Psoas muscle (tissue), 8 donors: ENCODE results near the gene IDH2. TPM values are rescaled to one million over a fixed set of nuclear protein-coding genes. Genes with fewer than 3 reads are reported as not detected.

Experiments
- ATAC-seq, 4 donors: fragments of 200-7000 bp; cut with Tn5 transposase; one replicate each; pipeline ENCODE4 v1.9.1; 2020; ENCODE audit warnings: moderate library complexity in 3 of 4, mild to moderate bottlenecking in 2 of 4
- DNase-seq, 2 donors: peaks; one replicate each; pipeline ENCODE4 v3.0.0-alpha.2; 2020
- H3K27ac ChIP-seq: fragments of 200-600 bp; one replicate; pipeline ENCODE4 v1.8.0; 2022
- H3K27me3 ChIP-seq, 3 donors: fragments of 200-600 bp in 1 of 3; one replicate each; pipeline versions ENCODE4 v1.6.1 to v1.8.0; 2013 to 2022; ENCODE audit warnings: low read length in 2 of 3, mild to moderate bottlenecking in 2 of 3, moderate library complexity in 1 of 3; ENCODE audit not compliant: insufficient read depth in 3 of 3
- H3K36me3 ChIP-seq, 2 donors: fragments of 200-600 bp in 1 of 2; one replicate each; pipeline versions ENCODE4 v1.6.1 to v1.8.0; 2013 to 2022; ENCODE audit warnings: low read depth in 1 of 2, mild to moderate bottlenecking in 1 of 2, moderate library complexity in 1 of 2; ENCODE audit not compliant: insufficient read depth in 1 of 2
- H3K4me1 ChIP-seq: fragments of 200-600 bp; one replicate; pipeline ENCODE4 v1.8.0; 2022
- H3K4me3 ChIP-seq: fragments of 200-600 bp; one replicate; pipeline ENCODE4 v1.8.0; 2022; ENCODE audit warnings: mild to moderate bottlenecking
- H3K9me3 ChIP-seq: fragments of 200-600 bp; one replicate; pipeline ENCODE4 v1.8.0; 2022
- WGBS, 3 donors: extraction: QIAGEN DNeasy Blood & Tissue Kit; methylation state at CpG; one replicate each; pipeline versions ENCODE4 v1.1.6 to v1.1.7; 2013; 5-methylcytosine and 5-hydroxymethylcytosine counted together
- intact Hi-C, 2 donors: fragments of 100-400 bp; cut with DNase I; formaldehyde crosslinking; loops; one replicate each; pipeline versions ENCODE4 v1.11.0 to v1.14.2; 2022
- polyA plus RNA-seq, 3 donors: library from polyadenylated mRNA; stranded (reverse); fragments of 200-250 nt; gene quantifications; one replicate each; pipeline ENCODE4 v1.2.3, GENCODE V29; 2013
- total RNA-seq, 4 donors: library from RNA; stranded (reverse); fragmentation: NEBNext Ultra II Directional in 2 of 4; extraction: Animal tissue kit (Norgen Biotek cat#: 25700) in 2 of 4; gene quantifications; one replicate each; pipeline versions ENCODE4 v1.2.1 to v1.2.4, GENCODE V29; 2021 to 2023
- TF ChIP-seq, protein P1 (sequence below): fragments of 200-600 bp; IDR thresholded peaks from one replicate; pipeline ENCODE4 v1.8.0; 2022; ENCODE audit warnings: antibody characterized with exemption
- donor health status: healthy with polysubstance abuse.
- donor health status: DM: no; HTN: no; CAD: no; lungs with moderate emphysema.
- donor health status: Bipolar disorder and iron deficiency.
- donor health status: healthy.
- donor health status: DM: yes; HTN: yes; CAD: no.
- donor health status: DM: no; HTN: no; CAD: no.
- donor health status: DM: no; HTN: no; CAD: no.
- donor health status: DM: yes; HTN: yes; CAD: no.

The IDH2 gene
- total and polyA plus RNA-seq, 7 donors: 365 to 926 (median 695) TPM

- H3K27ac ChIP-seq: peak overlapping the region; percentile 100
These were observed 4.4 kb upstream of the IDH2 start for GRCh38 chr15:90106522-90107117.

DNA sequence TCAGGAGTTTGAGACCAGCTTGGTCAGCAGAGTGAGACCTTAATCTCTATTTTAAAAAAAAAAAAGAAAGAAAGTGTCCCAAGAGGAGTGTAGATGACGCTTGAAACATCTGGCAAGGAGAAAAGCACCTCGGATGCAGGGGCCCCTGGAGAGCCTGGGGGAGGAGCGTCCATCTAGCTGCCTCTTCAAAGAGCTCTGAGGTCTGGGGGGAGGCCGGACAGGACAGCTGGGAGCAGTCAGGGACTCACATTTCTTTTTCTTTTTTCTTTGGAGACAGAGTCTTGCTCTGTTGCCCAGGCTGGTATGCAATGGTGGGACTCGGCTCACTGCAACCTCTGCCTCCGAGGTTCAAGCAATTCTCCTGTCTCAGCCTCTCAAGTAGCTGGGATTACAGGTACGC, 3.3 kb upstream of the IDH2 start:
- intact Hi-C loops: no loop called here
- Histone ChIP-seq H3K27ac (peak overlapping the region; percentile 100), H3K9me3 (no peaks in the 10 kb centered on the region), H3K4me1 (peaks cover 42% of the 10 kb centered on the region), H3K4me3 (no peak overlapping the region), H3K27me3 (no peaks in the 10 kb centered on the region), H3K36me3 (no peaks in the 10 kb centered on the region)
- TF ChIP-seq, protein P1, sequence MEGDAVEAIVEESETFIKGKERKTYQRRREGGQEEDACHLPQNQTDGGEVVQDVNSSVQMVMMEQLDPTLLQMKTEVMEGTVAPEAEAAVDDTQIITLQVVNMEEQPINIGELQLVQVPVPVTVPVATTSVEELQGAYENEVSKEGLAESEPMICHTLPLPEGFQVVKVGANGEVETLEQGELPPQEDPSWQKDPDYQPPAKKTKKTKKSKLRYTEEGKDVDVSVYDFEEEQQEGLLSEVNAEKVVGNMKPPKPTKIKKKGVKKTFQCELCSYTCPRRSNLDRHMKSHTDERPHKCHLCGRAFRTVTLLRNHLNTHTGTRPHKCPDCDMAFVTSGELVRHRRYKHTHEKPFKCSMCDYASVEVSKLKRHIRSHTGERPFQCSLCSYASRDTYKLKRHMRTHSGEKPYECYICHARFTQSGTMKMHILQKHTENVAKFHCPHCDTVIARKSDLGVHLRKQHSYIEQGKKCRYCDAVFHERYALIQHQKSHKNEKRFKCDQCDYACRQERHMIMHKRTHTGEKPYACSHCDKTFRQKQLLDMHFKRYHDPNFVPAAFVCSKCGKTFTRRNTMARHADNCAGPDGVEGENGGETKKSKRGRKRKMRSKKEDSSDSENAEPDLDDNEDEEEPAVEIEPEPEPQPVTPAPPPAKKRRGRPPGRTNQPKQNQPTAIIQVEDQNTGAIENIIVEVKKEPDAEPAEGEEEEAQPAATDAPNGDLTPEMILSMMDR: no peak
- WGBS, 3 donors: 73 to 83% (median 79%) methylated on average over 7 of the region's 7 CpGs
- no peak for DNase-seq
- no peak for ATAC-seq

More at GRCh38 chr15:90106522-90107117, 4.4 kb upstream of the IDH2 start:
- peak; percentile 66 to 81 for DNase-seq
- intact Hi-C loops: loop anchor here in 1 of 2 donors (2.0 kb wide), 1 partner anchor 78 kb away; no protein-coding TSS in a partner anchor
- TF ChIP-seq, protein P1: no peak
- peak; percentile 71 to 79 (median 76) for ATAC-seq
- Histone ChIP-seq H3K9me3 (no peaks in the 10 kb centered on the region), H3K36me3 (no peaks in the 10 kb centered on the region), H3K4me3 (peak overlapping the region; percentile 15), H3K4me1 (peaks cover 34% of the 10 kb centered on the region), H3K27me3 (no peaks in the 10 kb centered on the region)
- 27 to 35% (median 29%) methylated on average over 7 of the region's 7 CpGs for WGBS, 3 donors

DNA sequence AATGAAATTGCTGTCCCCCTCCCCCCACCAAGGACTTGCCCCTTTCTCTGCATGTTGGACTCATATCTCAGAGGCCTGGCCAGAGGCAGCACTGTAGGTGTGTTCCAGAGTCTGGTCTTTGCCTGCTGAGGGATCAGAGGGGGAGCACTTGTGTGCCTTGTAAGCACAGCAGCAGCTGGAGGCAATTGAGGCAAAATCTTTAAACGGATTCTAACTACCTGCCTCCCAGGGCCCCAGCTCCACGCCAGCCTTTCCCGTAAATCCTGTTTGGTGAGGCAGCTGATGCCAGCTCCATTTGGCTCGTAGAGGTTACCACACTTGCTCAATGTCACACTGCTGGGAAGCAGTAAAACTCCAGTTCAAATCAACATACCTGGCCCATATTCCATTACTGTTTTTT, 2.3 kb upstream of the IDH2 start:
- DNase-seq: peak in 1 of 2 donors; percentile 63
- Histone ChIP-seq H3K27me3 (no peaks in the 10 kb centered on the region), H3K9me3 (no peaks in the 10 kb centered on the region), H3K27ac (peak overlapping the region; percentile 100), H3K36me3 (no peaks in the 10 kb centered on the region), H3K4me3 (peak overlapping the region; percentile 95), H3K4me1 (peaks cover 52% of the 10 kb centered on the region)
- WGBS, 3 donors: 33 to 53% (median 38%) methylated on average over 4 of the region's 4 CpGs
- TF ChIP-seq, protein P1: no peak
- intact Hi-C loops: no loop called here
- ATAC-seq: peak in 1 of 4 donors; percentile 10

DNA sequence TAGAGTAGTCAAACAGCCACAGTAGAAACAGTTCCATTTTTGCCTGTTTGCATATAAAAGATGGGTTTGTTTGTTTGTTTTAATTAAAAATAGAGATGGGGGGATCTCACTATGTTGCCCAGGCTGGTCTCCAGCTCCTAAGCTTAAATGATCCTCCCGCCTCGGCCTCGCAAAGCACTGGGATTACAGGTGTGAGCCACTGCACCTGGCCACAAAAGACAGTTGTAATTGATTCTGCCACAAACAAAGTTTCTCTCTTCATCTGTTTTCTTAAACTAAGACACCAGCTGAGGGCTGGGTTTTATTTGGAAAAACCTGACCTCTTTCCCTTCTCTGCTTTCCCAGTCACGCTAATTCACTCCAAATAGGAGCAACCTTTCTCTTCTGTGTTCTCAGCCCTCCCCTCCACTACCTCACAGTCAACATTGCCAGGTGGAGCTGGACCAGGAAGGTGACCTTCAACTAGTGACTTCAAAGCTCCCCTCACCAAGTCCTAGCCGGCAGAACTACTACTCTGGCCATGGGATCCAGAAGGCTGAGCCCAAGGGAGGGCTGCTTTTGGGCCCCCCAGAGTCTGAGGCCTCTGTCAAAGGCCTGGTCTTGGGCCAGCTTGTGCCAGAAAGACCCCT, 1.5 kb upstream of the IDH2 start:
- TF ChIP-seq, protein P1: no peak
- peak in 1 of 2 donors; percentile 46 for DNase-seq
- H3K27ac ChIP-seq: peak overlapping the region; percentile 100
- peak overlapping the region; percentile 95 for H3K4me3 ChIP-seq
- no peaks in the 10 kb centered on the region for H3K36me3 ChIP-seq
- intact Hi-C loops: no loop called here
- H3K9me3 ChIP-seq: no peaks in the 10 kb centered on the region
- 45 to 61% (median 53%) methylated on average over 5 of the region's 5 CpGs for WGBS, 3 donors
- peaks cover 59% of the 10 kb centered on the region for H3K4me1 ChIP-seq
- no peaks in the 10 kb centered on the region for H3K27me3 ChIP-seq
- ATAC-seq: no peak
